HFF-Myc (cell line): ENCODE results near the gene SHISAL1.

ENCODE experiments used
- DNase-seq: peaks from one replicate; pipeline ENCODE4 v3.0.0-alpha.2; 2011; ENCODE audit warnings: low read depth; ENCODE audit errors: extremely low read depth
- H3K4me3 ChIP-seq: replicated peaks from 2 replicates; pipeline ENCODE4 v1.5.1; 2011; ENCODE audit warnings: low read depth, mild to moderate bottlenecking, control low read depth, low read length
- TF ChIP-seq, protein P1 (sequence below): IDR thresholded peaks from 2 replicates; pipeline ENCODE4 v1.5.1; 2012; ENCODE audit warnings: mild to moderate bottlenecking, low read depth, low read length, control low read depth; ENCODE audit errors: missing control alignments

The SHISAL1 gene

GRCh38 chr22:44206696-44207095 lies 106.1 kb downstream of the SHISAL1 start:
- TF ChIP-seq, protein P1, sequence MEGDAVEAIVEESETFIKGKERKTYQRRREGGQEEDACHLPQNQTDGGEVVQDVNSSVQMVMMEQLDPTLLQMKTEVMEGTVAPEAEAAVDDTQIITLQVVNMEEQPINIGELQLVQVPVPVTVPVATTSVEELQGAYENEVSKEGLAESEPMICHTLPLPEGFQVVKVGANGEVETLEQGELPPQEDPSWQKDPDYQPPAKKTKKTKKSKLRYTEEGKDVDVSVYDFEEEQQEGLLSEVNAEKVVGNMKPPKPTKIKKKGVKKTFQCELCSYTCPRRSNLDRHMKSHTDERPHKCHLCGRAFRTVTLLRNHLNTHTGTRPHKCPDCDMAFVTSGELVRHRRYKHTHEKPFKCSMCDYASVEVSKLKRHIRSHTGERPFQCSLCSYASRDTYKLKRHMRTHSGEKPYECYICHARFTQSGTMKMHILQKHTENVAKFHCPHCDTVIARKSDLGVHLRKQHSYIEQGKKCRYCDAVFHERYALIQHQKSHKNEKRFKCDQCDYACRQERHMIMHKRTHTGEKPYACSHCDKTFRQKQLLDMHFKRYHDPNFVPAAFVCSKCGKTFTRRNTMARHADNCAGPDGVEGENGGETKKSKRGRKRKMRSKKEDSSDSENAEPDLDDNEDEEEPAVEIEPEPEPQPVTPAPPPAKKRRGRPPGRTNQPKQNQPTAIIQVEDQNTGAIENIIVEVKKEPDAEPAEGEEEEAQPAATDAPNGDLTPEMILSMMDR: no peak
- H3K4me3 ChIP-seq: no peak overlapping the region
- DNase-seq: no peak

DNA sequence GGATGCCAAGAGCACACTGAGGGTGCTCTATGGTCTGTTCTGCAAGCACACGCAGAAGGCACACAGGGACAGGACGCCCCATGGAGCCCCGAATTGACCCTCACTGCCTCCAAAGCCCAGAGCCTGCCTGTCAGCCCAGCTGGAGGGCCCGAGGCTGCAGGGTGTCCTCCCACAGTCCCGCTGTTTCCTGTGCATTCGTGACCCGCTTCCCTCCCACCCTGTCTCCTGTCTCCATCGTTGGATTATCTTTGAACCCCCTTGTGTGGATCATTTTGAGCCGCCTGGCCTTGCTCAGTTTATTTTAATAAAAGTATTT lies 106.5 kb downstream of the SHISAL1 start:
- no peak for DNase-seq
- TF ChIP-seq, protein P1: no peak
- no peak overlapping the region for H3K4me3 ChIP-seq

GRCh38 chr22:44205516-44206329 lies 107.0 kb downstream of the SHISAL1 start:
- TF ChIP-seq, protein P1: no peak
- no peak overlapping the region for H3K4me3 ChIP-seq
- DNase-seq: no peak

- TF ChIP-seq, protein P1: no peak
- H3K4me3 ChIP-seq: no peak overlapping the region
Measured at GRCh38 chr22:44204739-44205515, 107.8 kb downstream of the SHISAL1 start.

DNA sequence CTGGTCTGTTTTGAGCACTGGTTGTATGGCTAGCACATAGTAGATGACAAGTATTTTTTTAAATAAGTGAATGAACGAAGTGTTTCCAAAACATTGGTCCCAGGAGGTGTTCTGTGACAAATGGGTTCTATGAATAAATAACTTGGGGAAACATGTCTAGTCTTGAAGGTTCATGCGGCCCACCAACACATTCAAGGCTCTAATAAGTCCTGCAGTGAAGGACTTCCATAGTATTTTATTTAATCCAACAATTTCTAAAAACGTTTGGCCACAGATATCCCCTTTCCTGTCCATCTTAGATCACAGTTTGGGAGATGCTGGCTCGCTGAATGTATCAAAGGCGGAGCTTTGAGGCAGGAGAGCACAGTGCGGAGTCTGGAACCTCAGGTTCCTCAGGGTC lies 109.5 kb downstream of the SHISAL1 start:
- TF ChIP-seq, protein P1: no peak
- no peak overlapping the region for H3K4me3 ChIP-seq
- DNase-seq: no peak

More at GRCh38 chr22:44204739-44205515, 107.8 kb downstream of the SHISAL1 start:
- DNase-seq: no peak

- no peak for DNase-seq
- H3K4me3 ChIP-seq: no peak overlapping the region
Measured at GRCh38 chr22:44202261-44202789, 110.4 kb downstream of the SHISAL1 start.

More at GRCh38 chr22:44202261-44202789, 110.4 kb downstream of the SHISAL1 start:
- TF ChIP-seq, protein P1: no peak
